Thoracic aorta (tissue), 2 donors: ENCODE results near the gene RGS7. TPM values are rescaled to one million over a fixed set of nuclear protein-coding genes. Genes with fewer than 3 reads are reported as not detected.

Experiments used
- ATAC-seq: fragments of 150-250 bp; one replicate; pipeline ENCODE4 v1.8.0; 2017; ENCODE audit warnings: low read depth; ENCODE audit not compliant: insufficient number of reproducible peaks, low FRiP score
- DNase-seq: peaks from one replicate; pipeline ENCODE4 v3.0.0-alpha.2; 2020; ENCODE audit warnings: low spot score
- H3K27ac ChIP-seq, 2 donors: fragments of 200-600 bp; sonication (generic); 1 replicate in 1 of 2; 2 replicates in 1 of 2; pipeline ENCODE4 v1.5.1; 2016; ENCODE audit warnings: mild to moderate bottlenecking in 2 of 2, moderate library complexity in 2 of 2
- H3K27me3 ChIP-seq: fragments of 200-600 bp; sonication (generic); replicated peaks from 2 replicates; pipeline ENCODE4 v1.6.0; 2016; ENCODE audit warnings: mild to moderate bottlenecking; ENCODE audit not compliant: insufficient read depth
- H3K36me3 ChIP-seq: fragments of 200-600 bp; sonication (generic); one replicate; pipeline ENCODE4 v1.5.1; 2016
- H3K4me1 ChIP-seq, 2 donors: fragments of 200-600 bp; sonication (generic); 1 replicate in 1 of 2; 2 replicates in 1 of 2; pipeline versions ENCODE4 v1.5.1 to v1.6.0; 2016; ENCODE audit warnings: low read depth in 2 of 2, mild to moderate bottlenecking in 1 of 2; ENCODE audit not compliant: control insufficient read depth in 1 of 2
- H3K4me3 ChIP-seq: fragments of 200-600 bp; sonication (generic); 2 replicates; pipeline ENCODE4 v1.5.1; 2016; ENCODE audit warnings: mild to moderate bottlenecking
- H3K9me3 ChIP-seq: fragments of 200-600 bp; sonication (generic); 2 replicates; pipeline ENCODE4 v1.5.1; 2016
- total RNA-seq, 2 donors: library from RNA; depleted of rRNA; stranded (reverse); fragments of >200 nt; gene quantifications; one replicate each; pipeline versions ENCODE4 v1.1.0 to v1.2.3, GENCODE V29; 2016
- TF ChIP-seq, protein P1 (sequence below): fragments of 200-600 bp; sonication (generic); IDR thresholded peaks from one replicate; pipeline ENCODE4 v1.5.1; 2019; ENCODE audit warnings: antibody characterized with exemption

The RGS7 gene
- total RNA-seq, 2 donors from 2014 or later: not detected

GRCh38 chr1:240925273-240925672 is 431.7 kb downstream of the RGS7 start:
- Histone ChIP-seq H3K27ac (no peak overlapping the region), H3K27me3 (no peaks in the 10 kb centered on the region), H3K4me1 (no peaks in the 10 kb centered on the region), H3K36me3 (no peaks in the 10 kb centered on the region), H3K4me3 (no peak overlapping the region), H3K9me3 (no peaks in the 10 kb centered on the region)
- ATAC-seq: no peak
- TF ChIP-seq, protein P1, sequence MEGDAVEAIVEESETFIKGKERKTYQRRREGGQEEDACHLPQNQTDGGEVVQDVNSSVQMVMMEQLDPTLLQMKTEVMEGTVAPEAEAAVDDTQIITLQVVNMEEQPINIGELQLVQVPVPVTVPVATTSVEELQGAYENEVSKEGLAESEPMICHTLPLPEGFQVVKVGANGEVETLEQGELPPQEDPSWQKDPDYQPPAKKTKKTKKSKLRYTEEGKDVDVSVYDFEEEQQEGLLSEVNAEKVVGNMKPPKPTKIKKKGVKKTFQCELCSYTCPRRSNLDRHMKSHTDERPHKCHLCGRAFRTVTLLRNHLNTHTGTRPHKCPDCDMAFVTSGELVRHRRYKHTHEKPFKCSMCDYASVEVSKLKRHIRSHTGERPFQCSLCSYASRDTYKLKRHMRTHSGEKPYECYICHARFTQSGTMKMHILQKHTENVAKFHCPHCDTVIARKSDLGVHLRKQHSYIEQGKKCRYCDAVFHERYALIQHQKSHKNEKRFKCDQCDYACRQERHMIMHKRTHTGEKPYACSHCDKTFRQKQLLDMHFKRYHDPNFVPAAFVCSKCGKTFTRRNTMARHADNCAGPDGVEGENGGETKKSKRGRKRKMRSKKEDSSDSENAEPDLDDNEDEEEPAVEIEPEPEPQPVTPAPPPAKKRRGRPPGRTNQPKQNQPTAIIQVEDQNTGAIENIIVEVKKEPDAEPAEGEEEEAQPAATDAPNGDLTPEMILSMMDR: no peak
- no peak for DNase-seq

DNA sequence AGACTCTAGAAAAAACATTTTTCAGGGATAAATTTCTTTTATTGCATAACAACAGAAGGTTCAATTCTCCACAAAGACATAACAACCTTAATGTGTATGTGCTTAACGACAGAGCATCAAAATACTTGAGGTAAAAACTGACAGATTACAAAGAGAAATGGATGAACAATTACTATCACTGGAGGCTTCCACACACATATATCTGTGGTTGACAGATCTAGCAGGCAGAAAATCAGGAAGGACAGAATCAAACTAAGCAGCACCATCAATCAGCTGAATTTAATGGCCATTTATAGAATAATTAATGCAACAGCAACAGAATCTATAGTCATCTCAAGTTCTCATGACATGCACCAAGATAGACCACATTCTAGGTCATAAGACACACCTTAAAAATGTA is 439.0 kb downstream of the RGS7 start:
- TF ChIP-seq, protein P1: no peak
- no peaks in the 10 kb centered on the region for H3K27me3 ChIP-seq
- H3K9me3 ChIP-seq: no peaks in the 10 kb centered on the region
- H3K36me3 ChIP-seq: no peaks in the 10 kb centered on the region
- no peak overlapping the region for H3K27ac ChIP-seq
- no peak overlapping the region for H3K4me3 ChIP-seq
- no peak for ATAC-seq
- DNase-seq: no peak
- H3K4me1 ChIP-seq: no peaks in the 10 kb centered on the region

GRCh38 chr1:240914506-240914905 is 442.5 kb downstream of the RGS7 start:
- TF ChIP-seq, protein P1: no peak
- Histone ChIP-seq H3K4me1 (no peaks in the 10 kb centered on the region), H3K36me3 (no peaks in the 10 kb centered on the region), H3K27me3 (no peaks in the 10 kb centered on the region), H3K27ac (no peak overlapping the region), H3K4me3 (no peak overlapping the region), H3K9me3 (no peaks in the 10 kb centered on the region)
- DNase-seq (no peak), ATAC-seq (no peak)

- no peak for ATAC-seq
- Histone ChIP-seq H3K4me1 (no peaks in the 10 kb centered on the region), H3K27ac (no peak overlapping the region), H3K9me3 (no peaks in the 10 kb centered on the region), H3K36me3 (no peaks in the 10 kb centered on the region), H3K27me3 (no peaks in the 10 kb centered on the region), H3K4me3 (no peak overlapping the region)
- TF ChIP-seq, protein P1: no peak
- no peak for DNase-seq
Observed at GRCh38 chr1:240912821-240913220, 444.2 kb downstream of the RGS7 start.

- no peak for DNase-seq
- ATAC-seq: no peak
- no peaks in the 10 kb centered on the region for H3K9me3 ChIP-seq
- H3K27ac ChIP-seq: no peak overlapping the region
- H3K4me1 ChIP-seq: no peaks in the 10 kb centered on the region
- no peaks in the 10 kb centered on the region for H3K27me3 ChIP-seq
- no peak overlapping the region for H3K4me3 ChIP-seq
- TF ChIP-seq, protein P1: no peak
- H3K36me3 ChIP-seq: no peaks in the 10 kb centered on the region
Observed at GRCh38 chr1:240909701-240910457, 447.1 kb downstream of the RGS7 start.
